ENCODE results near the gene NEMF. TPM values are rescaled to one million over a fixed set of nuclear protein-coding genes. Genes with fewer than 3 reads are reported as not detected.

NEMF gene, protein sequence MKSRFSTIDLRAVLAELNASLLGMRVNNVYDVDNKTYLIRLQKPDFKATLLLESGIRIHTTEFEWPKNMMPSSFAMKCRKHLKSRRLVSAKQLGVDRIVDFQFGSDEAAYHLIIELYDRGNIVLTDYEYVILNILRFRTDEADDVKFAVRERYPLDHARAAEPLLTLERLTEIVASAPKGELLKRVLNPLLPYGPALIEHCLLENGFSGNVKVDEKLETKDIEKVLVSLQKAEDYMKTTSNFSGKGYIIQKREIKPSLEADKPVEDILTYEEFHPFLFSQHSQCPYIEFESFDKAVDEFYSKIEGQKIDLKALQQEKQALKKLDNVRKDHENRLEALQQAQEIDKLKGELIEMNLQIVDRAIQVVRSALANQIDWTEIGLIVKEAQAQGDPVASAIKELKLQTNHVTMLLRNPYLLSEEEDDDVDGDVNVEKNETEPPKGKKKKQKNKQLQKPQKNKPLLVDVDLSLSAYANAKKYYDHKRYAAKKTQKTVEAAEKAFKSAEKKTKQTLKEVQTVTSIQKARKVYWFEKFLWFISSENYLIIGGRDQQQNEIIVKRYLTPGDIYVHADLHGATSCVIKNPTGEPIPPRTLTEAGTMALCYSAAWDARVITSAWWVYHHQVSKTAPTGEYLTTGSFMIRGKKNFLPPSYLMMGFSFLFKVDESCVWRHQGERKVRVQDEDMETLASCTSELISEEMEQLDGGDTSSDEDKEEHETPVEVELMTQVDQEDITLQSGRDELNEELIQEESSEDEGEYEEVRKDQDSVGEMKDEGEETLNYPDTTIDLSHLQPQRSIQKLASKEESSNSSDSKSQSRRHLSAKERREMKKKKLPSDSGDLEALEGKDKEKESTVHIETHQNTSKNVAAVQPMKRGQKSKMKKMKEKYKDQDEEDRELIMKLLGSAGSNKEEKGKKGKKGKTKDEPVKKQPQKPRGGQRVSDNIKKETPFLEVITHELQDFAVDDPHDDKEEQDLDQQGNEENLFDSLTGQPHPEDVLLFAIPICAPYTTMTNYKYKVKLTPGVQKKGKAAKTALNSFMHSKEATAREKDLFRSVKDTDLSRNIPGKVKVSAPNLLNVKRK
- total RNA-seq (127 and 146 TPM in 2 replicates), polyA plus RNA-seq (26.7 and 36.7 TPM in 2 replicates), polyA minus RNA-seq (46.0 and 75.9 TPM in 2 replicates)
- 117 TPM for total RNA-seq (2013)

GRCh38 chr14:49852301-49853157 lies at the start of gene NEMF:
TSS of gene NEMF (minus strand) at chr14:49852788. CDS start at chr14:49852753, 35 bp downstream.
- Mint-ChIP-seq H3K9me3 (ENCODE audit: insufficient read depth) (peaks cover under 1% of the 10 kb centered on the region), H3K4me3 (peak within 1 kb of the TSS; percentile 98), H3K4me1 (peaks cover 44% of the 10 kb centered on the region), H3K27ac (peak within 1 kb of the TSS; percentile 98), H3K27me3 (no peaks in the 10 kb centered on the region)
- Histone ChIP-seq H3K79me2 (ENCODE audit: control insufficient read depth, insufficient read depth, low read length) (peaks cover 53% of the 10 kb centered on the region), H3K4me1 (ENCODE audit: control insufficient read depth in 2 of 2, insufficient read depth in 2 of 2, low read length in 2 of 2) (peaks cover 20 to 31% of the 10 kb centered on the region in 2 donors), H3K27ac (ENCODE audit: low read length in 2 of 2) (peak within 1 kb of the TSS; percentile 72 to 88), H2AFZ (ENCODE audit: insufficient read depth, low read depth, low read length, poor library complexity, severe bottlenecking) (peak within 1 kb of the TSS; percentile 85), H4K20me1 (ENCODE audit: control insufficient read depth, insufficient read depth, low read length, poor library complexity, severe bottlenecking) (no peaks in the 10 kb centered on the region), H3K9me3 (ENCODE audit: control extremely low read depth in 1 of 3, control insufficient read depth in 2 of 3, insufficient read depth in 1 of 3, low read length in 2 of 3) (no peaks in the 10 kb centered on the region), H3K9ac (ENCODE audit: low read length) (peak within 1 kb of the TSS; percentile 95), H3K27me3 (replicated peaks in 1 of 4; ENCODE audit: control extremely low read depth in 1 of 4, control insufficient read depth in 3 of 4, insufficient read depth in 4 of 4, low read length in 3 of 4) (no peaks in the 10 kb centered on the region), H3K4me3 (ENCODE audit: control extremely low read depth in 1 of 5, extremely low read depth in 1 of 5, insufficient read depth in 1 of 5, low read depth in 2 of 5, low read length in 4 of 5) (peak within 1 kb of the TSS; percentile 78 to 99 (median 99)), H3K4me2 (replicated peaks; ENCODE audit: low read depth, low read length, poor library complexity, severe bottlenecking) (peak within 1 kb of the TSS; percentile 82), H3K36me3 (replicated peaks in 1 of 2; ENCODE audit: control extremely low read depth in 1 of 2, control insufficient read depth in 1 of 2, extremely low read depth in 1 of 2, insufficient read depth in 2 of 2, low read length in 1 of 2) (peaks cover 5 to 18% of the 10 kb centered on the region in 2 experiments)
- intact Hi-C loops (cut with micrococcal nuclease), result loop anchor here (1.0 to 5.0 kb wide), 8 partner anchors 10 to 680 kb away; partner anchors contain the start of genes ARF6, DNAAF2, KLHDC2 and MAP4K5
- ChIA-PET CTCF (interaction anchor here (0.5 to 4.8 kb wide), 58 partner anchors 10 to 679 kb away, joined by 3 to 106 read pairs (median 4); partner anchors contain the start of genes ARF6, KLHDC1, MAP4K5 and MGAT2), POLR2A (interaction anchor here (0.5 to 2.0 kb wide), 17 partner anchors 9 to 459 kb away, joined by 3 to 31 read pairs (median 5); partner anchors contain the start of genes DMAC2L, DNAAF2, KLHDC2 and L2HGDH)
- ATAC-seq (ENCODE audit: low read depth) (peak; percentile 84), DNase-seq (peak; percentile 94)
- under 1% methylated on average over 48 of the region's 49 CpGs for WGBS (ENCODE audit: insufficient coverage)
- TF ChIP-seq EZH2 (IDR thresholded peaks at IDR 0.05; ENCODE audit: borderline replicate concordance, insufficient read depth, low read depth, low read length, poor library complexity, severe bottlenecking), result no peak
- TF ChIP-seq, protein P1, sequence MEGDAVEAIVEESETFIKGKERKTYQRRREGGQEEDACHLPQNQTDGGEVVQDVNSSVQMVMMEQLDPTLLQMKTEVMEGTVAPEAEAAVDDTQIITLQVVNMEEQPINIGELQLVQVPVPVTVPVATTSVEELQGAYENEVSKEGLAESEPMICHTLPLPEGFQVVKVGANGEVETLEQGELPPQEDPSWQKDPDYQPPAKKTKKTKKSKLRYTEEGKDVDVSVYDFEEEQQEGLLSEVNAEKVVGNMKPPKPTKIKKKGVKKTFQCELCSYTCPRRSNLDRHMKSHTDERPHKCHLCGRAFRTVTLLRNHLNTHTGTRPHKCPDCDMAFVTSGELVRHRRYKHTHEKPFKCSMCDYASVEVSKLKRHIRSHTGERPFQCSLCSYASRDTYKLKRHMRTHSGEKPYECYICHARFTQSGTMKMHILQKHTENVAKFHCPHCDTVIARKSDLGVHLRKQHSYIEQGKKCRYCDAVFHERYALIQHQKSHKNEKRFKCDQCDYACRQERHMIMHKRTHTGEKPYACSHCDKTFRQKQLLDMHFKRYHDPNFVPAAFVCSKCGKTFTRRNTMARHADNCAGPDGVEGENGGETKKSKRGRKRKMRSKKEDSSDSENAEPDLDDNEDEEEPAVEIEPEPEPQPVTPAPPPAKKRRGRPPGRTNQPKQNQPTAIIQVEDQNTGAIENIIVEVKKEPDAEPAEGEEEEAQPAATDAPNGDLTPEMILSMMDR (IDR thresholded peaks at IDR 0.05), result peak; percentile 86

Measured in B cell (primary cell).